KG1 (cell line): ENCODE measurements around the gene TMEM163.
"Not testable (repeated sequence)": the region's sequence is repeated elsewhere in the genome, so short reads cannot be mapped to it uniquely, and the experiment has no call there.

ENCODE experiments used
- DNase-seq: peaks from one replicate; lab custom pipeline; 2025; lab: John Stamatoyannopoulos, UW

TMEM163 gene

GRCh38 chr2:134522496-134523455 lies 196.0 kb downstream of the TMEM163 start:
- DNase-seq, result no peak

- no peak for DNase-seq
Measured at GRCh38 chr2:134518101-134518500, 200.7 kb downstream of the TMEM163 start.

- no peak for DNase-seq
Measured at GRCh38 chr2:134515137-134515536, 203.7 kb downstream of the TMEM163 start.

GRCh38 chr2:134513465-134513804 lies 205.4 kb downstream of the TMEM163 start:
- DNase-seq, result no peak

GRCh38 chr2:134512734-134513464 lies 205.9 kb downstream of the TMEM163 start:
- no peak for DNase-seq

- DNase-seq, result no peak
Measured at GRCh38 chr2:134508391-134508790, 210.4 kb downstream of the TMEM163 start.

- DNase-seq, result no peak
Measured at GRCh38 chr2:134507697-134508096, 211.1 kb downstream of the TMEM163 start.

GRCh38 chr2:134507159-134507558 lies 211.6 kb downstream of the TMEM163 start:
- not testable (repeated sequence) for DNase-seq

- no peak for DNase-seq
Measured at GRCh38 chr2:134505446-134505845, 213.4 kb downstream of the TMEM163 start.

- DNase-seq, result no peak
Measured at GRCh38 chr2:134504586-134505336, 214.0 kb downstream of the TMEM163 start.

- DNase-seq, result no peak
Measured at GRCh38 chr2:134502104-134502503, 216.7 kb downstream of the TMEM163 start.

- no peak for DNase-seq
Measured at GRCh38 chr2:134501476-134502091, 217.2 kb downstream of the TMEM163 start.

GRCh38 chr2:134500211-134500935 lies 218.4 kb downstream of the TMEM163 start:
- DNase-seq, result no peak

- DNase-seq, result no peak
Measured at GRCh38 chr2:134499307-134499926, 219.4 kb downstream of the TMEM163 start.

GRCh38 chr2:134498654-134499053 lies 220.1 kb downstream of the TMEM163 start:
- DNase-seq, result no peak

GRCh38 chr2:134493797-134494196 lies 225.0 kb downstream of the TMEM163 start:
- no peak for DNase-seq

GRCh38 chr2:134491771-134492441 lies 226.9 kb downstream of the TMEM163 start:
- DNase-seq, result no peak

- no peak for DNase-seq
Measured at GRCh38 chr2:134491022-134491421, 227.8 kb downstream of the TMEM163 start.

GRCh38 chr2:134490559-134490958 lies 228.2 kb downstream of the TMEM163 start:
- no peak for DNase-seq

- DNase-seq, result no peak
Measured at GRCh38 chr2:134489732-134490384, 228.9 kb downstream of the TMEM163 start.
